WTC11 (cell line): ENCODE results near the gene TDRD1.

Source experiments
- ARID4B ChIP-seq: sonication (generic); formaldehyde crosslinking; IDR thresholded peaks from 2 replicates; pipeline ENCODE4 v1.8.0; 2023; ENCODE audit warnings: missing genetic modification reagents, mild to moderate bottlenecking, borderline replicate concordance
- ATF2 ChIP-seq: sonication (generic); formaldehyde crosslinking; IDR thresholded peaks from 2 replicates; pipeline ENCODE4 v1.8.1; 2022; ENCODE audit warnings: low read depth, missing genetic modification reagents, borderline replicate concordance
- ATF6 ChIP-seq: sonication (generic); formaldehyde crosslinking; IDR thresholded peaks from 2 replicates; pipeline ENCODE4 v1.8.1; 2023; ENCODE audit warnings: mild to moderate bottlenecking, missing genetic modification reagents
- CREB1 ChIP-seq: sonication (generic); formaldehyde crosslinking; IDR thresholded peaks from 2 replicates; pipeline ENCODE4 v1.8.0; 2023; ENCODE audit warnings: mild to moderate bottlenecking, missing genetic modification reagents
- CTCF ChIP-seq: fragments of 200-600 bp; IDR thresholded peaks from 2 replicates; pipeline ENCODE4 v1.8.0; 2022; ENCODE audit warnings: antibody characterized with exemption
- E2F1 ChIP-seq: sonication (generic); formaldehyde crosslinking; IDR thresholded peaks from 2 replicates; pipeline ENCODE4 v1.8.0; 2022; ENCODE audit warnings: mild to moderate bottlenecking, missing genetic modification reagents
- ETV6 ChIP-seq: sonication (generic); formaldehyde crosslinking; IDR thresholded peaks from 2 replicates; pipeline ENCODE4 v1.8.1; 2022; ENCODE audit warnings: mild to moderate bottlenecking, missing genetic modification reagents
- FOXP1 ChIP-seq: sonication (generic); formaldehyde crosslinking; IDR thresholded peaks from 2 replicates; pipeline ENCODE4 v1.8.0; 2022; ENCODE audit warnings: missing genetic modification reagents, mild to moderate bottlenecking, moderate library complexity, borderline replicate concordance
- IRF1 ChIP-seq: sonication (generic); formaldehyde crosslinking; IDR thresholded peaks from 2 replicates; pipeline ENCODE4 v1.8.0; 2023; ENCODE audit warnings: missing genetic modification reagents
- MXD4 ChIP-seq: fragments of 250-450 bp; sonication (Bioruptor Pico); IDR thresholded peaks from 2 replicates; pipeline ENCODE4 v1.8.0; 2021; ENCODE audit warnings: mild to moderate bottlenecking, moderate library complexity, borderline replicate concordance
- SP1 ChIP-seq: sonication (generic); formaldehyde crosslinking; conservative IDR thresholded peaks from 2 replicates; pipeline ENCODE4 v1.8.1; 2022; ENCODE audit warnings: missing genetic modification reagents
- ZNF138 ChIP-seq: sonication (generic); formaldehyde crosslinking; conservative IDR thresholded peaks from 2 replicates; pipeline ENCODE4 v1.8.1; 2022; ENCODE audit warnings: mild to moderate bottlenecking, moderate library complexity, missing genetic modification reagents

GRCh38 chr10:114207349-114207748 is 28.2 kb downstream of the TDRD1 start:
- no peak for TF ChIP-seq CREB1 (CRISPR knock-in tag)
- no peak for TF ChIP-seq IRF1 (CRISPR knock-in tag)
- TF ChIP-seq CTCF: no peak
- no peak for TF ChIP-seq SP1 (CRISPR knock-in tag)
- no peak for TF ChIP-seq E2F1
- no peak for TF ChIP-seq MXD4 (CRISPR knock-in tag)
- TF ChIP-seq FOXP1 (CRISPR knock-in tag): no peak
- TF ChIP-seq ATF2: no peak
- TF ChIP-seq ZNF138 (CRISPR knock-in tag): no peak
- no peak for TF ChIP-seq ARID4B (CRISPR knock-in tag)
- TF ChIP-seq ETV6 (CRISPR knock-in tag): no peak
- TF ChIP-seq ATF6 (CRISPR knock-in tag): no peak
